Bronchial epithelial cell (primary cell): Measurements from ENCODE around the gene POC5. TPM values are rescaled to one million over a fixed set of nuclear protein-coding genes. Genes with fewer than 3 reads are reported as not detected.

Experiments
- DNase-seq: peaks from one replicate; pipeline ENCODE4 v3.0.0-alpha.2; 2010; ENCODE audit warnings: low read depth
- FAIRE-seq: peaks from 2 replicates; lab custom pipeline; 2011; peaks lifted over from hg19 to GRCh38; lab: Jason Lieb, UNC
- H3K27me3 ChIP-seq: 2 replicates; pipeline ENCODE4 v1.5.1; 2011; ENCODE audit warnings: low read length; ENCODE audit not compliant: control insufficient read depth, insufficient read depth
- H3K36me3 ChIP-seq: 2 replicates; pipeline ENCODE4 v1.5.1; 2011; ENCODE audit warnings: low read length; ENCODE audit not compliant: control insufficient read depth, insufficient read depth
- H3K4me3 ChIP-seq: 2 replicates; pipeline ENCODE4 v1.5.1; 2011; ENCODE audit warnings: mild to moderate bottlenecking, low read depth, low read length, control low read depth
- total RNA-seq: library from RNA; depleted of rRNA; stranded (reverse); fragments of >200 nt; gene quantifications from 2 replicates; pipeline ENCODE4 v1.2.1, GENCODE V29; 2014
- TF ChIP-seq, protein P1 (sequence below): IDR thresholded peaks from 2 replicates; pipeline ENCODE4 v1.5.1; 2011; ENCODE audit warnings: mild to moderate bottlenecking, moderate library complexity, low read length, control low read depth, inconsistent platforms; ENCODE audit not compliant: insufficient read depth, severe bottlenecking

POC5 gene
- total RNA-seq, 1 donor from 2014 or later, result 16.3 TPM

DNA sequence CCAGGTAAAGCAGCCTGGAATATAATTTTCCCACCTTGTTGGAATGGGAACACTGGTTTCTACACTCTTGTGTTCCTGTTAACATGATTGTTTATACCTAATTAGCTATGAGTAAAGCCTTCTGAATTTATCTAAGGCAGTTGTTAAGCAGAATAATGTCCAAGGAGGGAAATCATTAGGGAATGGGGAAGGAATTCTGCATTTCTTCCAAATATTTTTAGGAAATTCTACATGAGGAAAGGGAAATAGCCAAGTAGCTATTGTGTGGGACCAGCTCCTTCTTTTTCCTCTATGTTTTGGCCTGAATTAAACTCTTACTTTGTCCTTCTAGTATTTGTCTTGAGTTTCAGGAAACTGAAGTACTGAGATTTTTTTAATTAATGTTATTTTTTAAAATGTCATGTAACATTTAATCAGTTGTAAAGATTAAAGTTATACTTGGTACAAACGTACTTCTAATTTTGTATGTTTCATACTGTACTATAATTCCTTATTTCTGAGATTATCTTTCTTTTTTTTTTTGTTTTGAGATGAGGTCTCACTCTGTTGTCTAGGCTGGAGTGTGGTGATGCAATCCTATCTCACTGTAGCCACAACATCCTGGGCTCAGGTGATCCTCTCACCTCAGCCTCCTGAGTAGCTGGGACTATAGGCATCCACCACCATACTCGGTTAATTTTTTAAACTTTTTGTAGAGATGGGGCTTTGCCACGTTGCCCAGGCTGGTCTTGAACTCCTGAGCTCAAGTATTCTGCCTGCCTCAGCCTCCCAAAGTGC, 77.5 kb downstream of the POC5 start:
- no peaks in the 10 kb centered on the region for H3K36me3 ChIP-seq
- no peaks in the 10 kb centered on the region for H3K27me3 ChIP-seq
- TF ChIP-seq, protein P1, sequence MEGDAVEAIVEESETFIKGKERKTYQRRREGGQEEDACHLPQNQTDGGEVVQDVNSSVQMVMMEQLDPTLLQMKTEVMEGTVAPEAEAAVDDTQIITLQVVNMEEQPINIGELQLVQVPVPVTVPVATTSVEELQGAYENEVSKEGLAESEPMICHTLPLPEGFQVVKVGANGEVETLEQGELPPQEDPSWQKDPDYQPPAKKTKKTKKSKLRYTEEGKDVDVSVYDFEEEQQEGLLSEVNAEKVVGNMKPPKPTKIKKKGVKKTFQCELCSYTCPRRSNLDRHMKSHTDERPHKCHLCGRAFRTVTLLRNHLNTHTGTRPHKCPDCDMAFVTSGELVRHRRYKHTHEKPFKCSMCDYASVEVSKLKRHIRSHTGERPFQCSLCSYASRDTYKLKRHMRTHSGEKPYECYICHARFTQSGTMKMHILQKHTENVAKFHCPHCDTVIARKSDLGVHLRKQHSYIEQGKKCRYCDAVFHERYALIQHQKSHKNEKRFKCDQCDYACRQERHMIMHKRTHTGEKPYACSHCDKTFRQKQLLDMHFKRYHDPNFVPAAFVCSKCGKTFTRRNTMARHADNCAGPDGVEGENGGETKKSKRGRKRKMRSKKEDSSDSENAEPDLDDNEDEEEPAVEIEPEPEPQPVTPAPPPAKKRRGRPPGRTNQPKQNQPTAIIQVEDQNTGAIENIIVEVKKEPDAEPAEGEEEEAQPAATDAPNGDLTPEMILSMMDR, result no peak
- H3K4me3 ChIP-seq, result no peak overlapping the region
- FAIRE-seq (no peak), DNase-seq (peak; percentile 52)

DNA sequence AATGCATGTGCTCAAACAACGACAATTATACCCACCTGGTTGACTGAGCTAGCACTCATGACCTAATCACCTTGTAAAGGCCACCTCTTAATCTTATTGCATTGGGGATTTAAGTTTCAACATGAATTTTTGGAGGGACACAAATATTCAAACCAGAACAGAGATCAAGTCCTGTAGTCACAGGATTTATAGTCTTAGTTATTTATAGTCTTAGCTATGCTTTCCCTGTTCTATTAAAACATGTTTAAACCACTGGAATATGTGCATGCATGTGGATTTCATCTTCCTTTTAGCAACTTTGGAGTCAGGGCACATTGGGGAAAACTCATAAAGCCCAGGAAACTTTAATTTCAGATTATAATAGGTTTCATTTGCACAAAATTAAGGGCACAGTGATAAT, 79.3 kb downstream of the POC5 start:
- Histone ChIP-seq H3K36me3 (no peaks in the 10 kb centered on the region), H3K27me3 (no peaks in the 10 kb centered on the region), H3K4me3 (no peak overlapping the region)
- DNase-seq, result no peak
- no peak for FAIRE-seq
- TF ChIP-seq, protein P1, result no peak

DNA sequence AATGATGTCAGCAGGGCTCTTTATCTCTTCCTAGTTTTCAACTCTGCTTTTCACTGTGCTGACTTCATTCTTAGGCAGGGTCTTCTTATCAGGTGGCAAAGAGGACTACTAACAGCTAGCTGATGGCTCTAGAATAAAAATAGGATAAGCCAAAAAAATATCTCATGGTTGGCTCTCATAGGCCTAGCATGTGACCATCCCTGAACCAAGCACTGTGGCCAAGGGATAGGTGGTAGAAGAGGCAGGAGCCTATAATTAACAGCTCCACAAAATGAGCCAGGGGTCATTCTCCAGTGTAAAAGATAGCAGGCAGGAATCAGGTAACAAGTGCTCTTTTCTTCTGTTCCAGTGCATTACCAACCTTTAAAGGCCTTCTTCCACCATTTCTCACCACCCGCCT, 84.9 kb downstream of the POC5 start:
- Histone ChIP-seq H3K4me3 (no peak overlapping the region), H3K27me3 (no peaks in the 10 kb centered on the region), H3K36me3 (no peaks in the 10 kb centered on the region)
- FAIRE-seq, result no peak
- TF ChIP-seq, protein P1, result no peak
- DNase-seq, result no peak

DNA sequence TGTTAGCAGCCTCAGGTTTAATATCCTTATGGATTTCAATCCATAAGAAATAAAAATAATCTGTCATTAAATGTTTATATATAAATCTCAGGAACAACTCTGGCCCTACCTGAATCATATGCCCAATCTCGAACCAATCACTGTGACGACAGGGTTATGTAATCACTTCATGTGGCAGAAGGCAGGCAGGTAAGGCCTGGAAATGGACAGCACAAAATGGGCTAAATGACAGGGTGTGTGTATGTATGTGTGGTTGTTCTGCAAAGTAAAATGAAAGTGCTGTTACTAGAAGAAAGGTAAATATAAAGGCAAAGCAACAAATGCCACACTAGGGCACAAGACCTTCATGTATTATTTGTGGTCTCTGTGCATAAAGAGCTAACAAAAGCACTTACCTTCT, 86.4 kb downstream of the POC5 start:
- TF ChIP-seq, protein P1, result no peak
- FAIRE-seq (no peak), DNase-seq (no peak)
- Histone ChIP-seq H3K36me3 (no peaks in the 10 kb centered on the region), H3K27me3 (no peaks in the 10 kb centered on the region), H3K4me3 (no peak overlapping the region)

DNA sequence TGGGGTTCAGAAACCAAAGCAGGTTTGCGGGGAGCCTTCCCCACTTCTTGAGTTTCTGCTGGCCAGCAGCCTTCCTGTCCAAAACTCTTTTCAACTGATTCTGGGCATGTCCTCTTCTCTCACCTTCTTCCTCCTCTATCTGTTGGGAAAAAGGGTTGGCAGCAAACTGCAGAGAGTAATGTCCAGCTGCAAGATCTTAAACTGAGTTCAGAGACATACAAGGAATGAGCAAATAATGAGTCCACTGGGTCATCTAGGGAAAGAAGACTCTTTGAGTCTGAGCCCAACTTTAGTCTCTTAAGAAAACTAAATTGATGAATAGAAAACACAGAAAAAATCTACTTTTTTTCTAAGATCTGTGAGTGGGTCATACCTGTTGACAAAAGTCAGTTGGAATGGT, 89.4 kb downstream of the POC5 start:
- FAIRE-seq, result no peak
- H3K36me3 ChIP-seq, result no peaks in the 10 kb centered on the region
- TF ChIP-seq, protein P1, result no peak
- DNase-seq, result no peak
- no peak overlapping the region for H3K4me3 ChIP-seq
- no peaks in the 10 kb centered on the region for H3K27me3 ChIP-seq

DNA sequence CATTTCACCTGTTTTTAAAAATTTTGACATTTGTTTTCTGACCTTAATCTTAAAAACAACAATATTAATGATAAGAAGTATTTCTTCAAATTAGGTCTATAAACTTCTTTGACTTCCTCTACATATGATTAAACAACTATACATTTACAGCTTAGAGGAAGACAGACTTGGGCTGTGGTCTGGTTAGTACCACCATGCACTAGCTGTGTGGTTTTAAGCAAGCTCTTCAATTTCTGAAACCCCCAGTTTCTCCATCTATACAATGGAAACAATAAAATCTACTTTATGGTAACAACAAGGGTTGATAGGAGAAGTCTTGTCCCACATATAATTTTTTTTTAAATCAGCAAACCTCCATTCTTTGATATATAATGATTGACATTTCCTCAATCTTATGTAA, 90.3 kb downstream of the POC5 start:
- H3K4me3 ChIP-seq, result no peak overlapping the region
- TF ChIP-seq, protein P1, result no peak
- FAIRE-seq (no peak), DNase-seq (no peak)
- H3K27me3 ChIP-seq, result no peaks in the 10 kb centered on the region
- H3K36me3 ChIP-seq, result no peaks in the 10 kb centered on the region
